ENCODE measurements around the gene MS4A8. TPM values are rescaled to one million over a fixed set of nuclear protein-coding genes. Genes with fewer than 3 reads are reported as not detected.

The MS4A8 gene
- total RNA-seq (2013; cell fraction: nucleolus; rRNA removed) = not detected in 2 replicates
- total RNA-seq (2014; rRNA removed) (not detected in 2 replicates), total RNA-seq (2014; rRNA removed; fragmentation: Illumina TruSeq; extraction: Trizol) (not detected in 2 replicates), total RNA-seq (2021) (not detected in 2 replicates), polyA plus RNA-seq (2011; rRNA removed) (0.04 TPM in 1 of 2 replicates, not detected in the other), polyA plus RNA-seq (2014; fragmentation: Illumina TruSeq; extraction: Trizol) (not detected in 2 replicates), polyA plus RNA-seq (2014; fragmentation: Nextera tagmentation; extraction: Ambion mirVana) (not detected), polyA plus RNA-seq (2014; rRNA removed) (not detected in 2 replicates), polyA plus RNA-seq (2016; fragmentation: Nextera tagmentation; extraction: Ambion mirVana) (not detected), polyA minus RNA-seq (2011; rRNA and poly(A)+ RNA removed) (not detected in 2 replicates), Bru-seq, nascent RNA (percentile 12 among the genes with signal in this experiment), BruChase-seq, experiment 1, labeled RNA remaining after a 6-hour chase (not detected), BruChase-seq, experiment 2, labeled RNA remaining after a 2-hour chase (percentile 5 among the genes with signal in this experiment)
- not detected for polyA plus RNA-seq (2011; ENCODE audit: low read depth)
- polyA plus RNA-seq (2011; cell fraction: cytosol; rRNA removed) = 0.03 TPM in 1 of 2 replicates, not detected in the other
- polyA plus RNA-seq (2011; cell fraction: nucleus; rRNA removed) = not detected in 2 replicates
- not detected in 2 replicates for polyA plus RNA-seq (2012)
- not detected in 2 replicates for polyA minus RNA-seq (2011; cell fraction: cytosol; rRNA and poly(A)+ RNA removed)
- not detected in 2 replicates for polyA minus RNA-seq (2011; cell fraction: nucleus; rRNA and poly(A)+ RNA removed)
- long read RNA-seq, experiment 1 = 0 reads
- long read RNA-seq, experiment 2 = 0 reads

- Histone ChIP-seq H3K9ac (ENCODE audit: control insufficient read depth, insufficient read depth, low read length) (no peak within 1 kb of the TSS), H2AFZ (ENCODE audit: control insufficient read depth, low read depth, low read length) (no peak within 1 kb of the TSS), H3K36me3 (ENCODE audit: control insufficient read depth in 2 of 2, insufficient read depth in 2 of 2, low read length in 1 of 2) (no peaks in the 10 kb centered on the region), H3K4me3 (no peak within 1 kb of the TSS), H3K9me3 (replicated peaks; ENCODE audit: control insufficient read depth, insufficient read depth, low read length) (no peaks in the 10 kb centered on the region), H3K4me2 (ENCODE audit: control insufficient read depth, insufficient read depth) (no peak within 1 kb of the TSS), H3K4me1 (ENCODE audit: control insufficient read depth, insufficient read depth, low read length) (no peaks in the 10 kb centered on the region), H4K20me1 (ENCODE audit: control insufficient read depth, insufficient read depth) (no peaks in the 10 kb centered on the region), H3K27me3 (replicated peaks in 1 of 2; ENCODE audit: control insufficient read depth in 2 of 2, insufficient read depth in 2 of 2, low read length in 1 of 2) (no peaks in the 10 kb centered on the region), H3K27ac (ENCODE audit: control insufficient read depth, insufficient read depth) (no peak within 1 kb of the TSS), H3K79me2 (ENCODE audit: control insufficient read depth, insufficient read depth, low read length) (no peaks in the 10 kb centered on the region)
- intact Hi-C loops (cut with micrococcal nuclease; ENCODE audit: unreplicated experiment) (no loop called here), in situ Hi-C loops (cut with MboI) (no loop called here)
- no peak for FAIRE-seq
- SMC1A ChIA-PET (ENCODE audit: uncharacterized antibody, unreplicated experiment) = interaction anchor here (0.7 to 5.0 kb wide), 2 partner anchors 9 to 63 kb away, joined by 3 to 45 read pairs; no protein-coding TSS in a partner anchor
- BruUV-seq (replicated peaks) = no TSS peak
- TF ChIP-seq ZBTB11 (CRISPR knock-in tag; IDR thresholded peaks at IDR 0.05) = no peak
- no peak for TF ChIP-seq BCLAF1 (IDR thresholded peaks at IDR 0.05)
- TF ChIP-seq JUND (IDR thresholded peaks at IDR 0.05; ENCODE audit: low read depth, low read length) = no peak
- TF ChIP-seq ETV6 (conservative IDR thresholded peaks at IDR 0.05 in 1 of 2, IDR thresholded peaks at IDR 0.05 in 1 of 2; ENCODE audit: borderline replicate concordance in 1 of 2, low read depth in 1 of 2) = no peak
- TF ChIP-seq ZNF384 (IDR thresholded peaks at IDR 0.05; ENCODE audit: borderline replicate concordance, low read depth, low read length) = no peak
- no peak for TF ChIP-seq IRF3 (IDR thresholded peaks at IDR 0.05)
- CTCF ChIA-PET = interaction anchor here (0.7 to 5.6 kb wide), 4 partner anchors 41 to 86 kb away, joined by 3 to 84 read pairs (median 4); no protein-coding TSS in a partner anchor
- ATAC-seq = no peak
- no peak for DNase-seq (ENCODE audit: low read depth, low spot score)
- POLR2A ChIA-PET = no interaction called here
- RAD21 ChIA-PET (ENCODE audit: unreplicated experiment) = interaction anchor here (1.6 to 2.0 kb wide), 3 partner anchors 57 to 72 kb away, joined by 4 to 8 read pairs (median 5); partner anchors contain the start of gene MS4A15
- 12% methylated on average over 2 of the region's 2 CpGs for WGBS (ENCODE audit: insufficient coverage, insufficient replicate concordance, low lambda C conversion rate, missing lambda C conversion rate)
Measured at GRCh38 chr11:60699284-60699691, at the start of gene MS4A8. Gene MS4A8, plus strand, starts transcription at chr11:60699612. Its CDS starts 1,249 bp downstream, at chr11:60700861.

Measured in GM12878 (cell line).